Sigmoid colon (tissue), 4 donors: ENCODE results near the gene CA12.

Experiments
- CTCF ChIP-seq, 4 experiments: fragments of 450-650 bp in 3 of 4; fragments of 200-600 bp in 1 of 4; IDR thresholded peaks; one replicate each; pipeline ENCODE4 v1.5.1; 2016 to 2019; ENCODE audit warnings: antibody characterized with exemption in 4 of 4, mild to moderate bottlenecking in 3 of 4, moderate library complexity in 2 of 4
- EP300 ChIP-seq, 4 donors: sonication (generic); formaldehyde crosslinking; IDR thresholded peaks; one replicate each; pipeline ENCODE4 v1.6.1; 2017; ENCODE audit warnings: antibody characterized with exemption in 4 of 4
- POLR2A ChIP-seq, 2 donors: fragments of 450-650 bp; IDR thresholded peaks; one replicate each; pipeline ENCODE4 v1.6.1; 2016; ENCODE audit warnings: antibody characterized with exemption in 2 of 2, mild to moderate bottlenecking in 2 of 2, moderate library complexity in 2 of 2
- POLR2AphosphoS5 ChIP-seq, 4 donors: sonication (generic); formaldehyde crosslinking; IDR thresholded peaks; one replicate each; pipeline ENCODE4 v1.6.1; 2017; ENCODE audit warnings: antibody characterized with exemption in 4 of 4

- TF ChIP-seq POLR2AphosphoS5 (IDR thresholded peaks at IDR 0.05) (no peak), CTCF (IDR thresholded peaks at IDR 0.05) (no peak), POLR2A (IDR thresholded peaks at IDR 0.05) (no peak), EP300 (IDR thresholded peaks at IDR 0.05) (no peak)
Measured at GRCh38 chr15:63411866-63412265, 30.2 kb upstream of the CA12 start.
